Measurements from ENCODE around the gene DMXL2.

DNA sequence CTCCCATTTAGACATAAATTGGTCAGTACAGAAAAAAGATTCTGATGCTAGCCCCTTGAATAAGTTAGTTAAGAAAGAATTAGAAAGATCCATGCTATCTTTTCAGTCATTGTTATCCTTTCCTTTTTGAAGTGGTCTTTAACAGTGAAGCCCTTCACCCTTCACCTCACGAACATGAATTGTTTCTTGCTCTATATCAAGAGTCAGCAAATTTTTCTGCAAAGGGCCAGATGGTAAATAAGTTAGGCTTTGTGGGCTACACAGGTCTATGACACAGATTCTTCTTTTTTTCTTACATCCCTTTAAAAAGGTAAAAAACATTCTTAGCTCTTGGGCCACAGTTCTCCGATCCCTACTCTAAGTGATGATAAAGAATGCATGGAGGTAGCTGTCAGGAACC is 74.9 kb downstream of the DMXL2 start:
- TF ChIP-seq EZH2 (IDR thresholded peaks at IDR 0.05; ENCODE audit: insufficient read depth, poor library complexity, severe bottlenecking) (no peak), EZH2phosphoT487 (IDR thresholded peaks at IDR 0.05; ENCODE audit: insufficient read depth, low read depth) (no peak)
